HUDEP-2 (cell line): ENCODE measurements around the gene SELPLG.
"Not testable (repeated sequence)": the region's sequence is repeated elsewhere in the genome, so short reads cannot be mapped to it uniquely, and the experiment has no call there.

ENCODE experiments used
- DNase-seq, 76 experiments: peaks; one replicate each; lab custom pipeline; 2025; ENCODE audit not compliant: unreplicated experiment in 76 of 76; lab: John Stamatoyannopoulos, UW

The SELPLG gene

DNA sequence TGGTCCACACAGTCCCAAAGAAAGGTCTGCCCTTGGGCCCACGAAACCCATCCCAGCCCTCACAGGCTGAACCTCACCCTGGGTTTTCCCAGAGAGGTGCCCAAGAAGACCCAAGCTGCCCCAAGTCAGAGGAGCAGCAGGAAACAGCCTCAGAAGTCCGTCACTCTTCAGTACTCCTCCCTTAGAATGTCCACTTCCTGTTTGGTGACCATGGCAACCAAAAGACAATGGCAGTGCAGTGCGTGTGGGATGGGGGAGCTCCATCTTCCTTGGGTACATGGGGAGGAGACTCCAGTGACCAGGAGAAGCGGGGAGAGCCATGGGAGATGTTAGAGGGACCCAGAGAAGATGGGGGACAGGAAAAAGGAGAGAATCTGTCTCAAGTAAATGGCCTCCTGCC is 11.3 kb downstream of the SELPLG start:
- no peak for DNase-seq

DNA sequence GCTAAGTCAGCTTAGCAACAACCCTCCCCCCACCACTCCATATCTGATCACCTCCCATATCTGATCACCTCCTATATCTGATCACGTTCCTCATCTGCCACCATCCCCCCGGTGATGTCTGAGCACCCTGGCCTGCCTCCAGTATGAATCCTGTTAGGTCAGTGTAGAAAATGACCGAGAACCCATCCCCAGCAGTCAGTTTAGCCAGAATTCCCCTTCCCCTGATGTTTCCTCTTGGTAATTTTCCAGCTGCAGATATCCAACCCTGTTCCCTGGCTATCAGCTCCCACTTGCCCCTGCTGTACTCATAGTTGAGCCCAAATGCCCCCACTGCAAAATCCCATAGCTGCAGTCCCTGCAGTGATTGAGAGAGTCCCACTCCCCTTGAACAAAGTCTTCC is 12.5 kb downstream of the SELPLG start:
- DNase-seq, result no peak

DNA sequence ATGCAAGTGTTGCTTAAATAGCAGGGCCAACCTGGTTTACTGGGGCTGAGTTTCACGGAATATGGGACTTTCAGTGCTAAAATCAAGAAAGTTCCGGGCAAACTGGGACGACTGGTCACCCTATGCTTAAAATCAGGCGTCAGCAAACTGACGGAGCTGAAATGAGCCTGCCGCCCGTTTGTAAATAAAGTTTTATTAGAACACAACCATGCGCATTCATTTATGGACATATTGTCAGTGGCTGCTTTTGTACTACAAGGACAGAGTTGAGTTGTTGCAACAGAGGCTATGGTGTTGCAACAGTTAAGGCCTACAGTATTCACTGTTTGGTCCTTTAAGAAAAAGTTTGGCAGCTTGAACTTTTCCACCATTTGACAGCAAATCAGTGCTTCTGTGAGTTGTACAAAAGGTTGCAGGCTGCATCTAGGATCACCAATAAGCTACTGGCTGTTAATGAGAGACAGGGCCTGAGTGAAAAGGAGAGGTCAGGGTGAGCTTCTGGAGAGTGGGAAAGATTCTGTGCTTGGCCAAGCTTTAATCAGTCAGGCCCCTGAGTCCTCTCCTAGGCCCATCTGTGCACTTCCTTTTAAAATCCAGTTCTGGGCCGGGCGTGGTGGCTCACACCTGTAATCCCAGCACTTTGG is 13.3 kb downstream of the SELPLG start:
- no peak for DNase-seq

DNA sequence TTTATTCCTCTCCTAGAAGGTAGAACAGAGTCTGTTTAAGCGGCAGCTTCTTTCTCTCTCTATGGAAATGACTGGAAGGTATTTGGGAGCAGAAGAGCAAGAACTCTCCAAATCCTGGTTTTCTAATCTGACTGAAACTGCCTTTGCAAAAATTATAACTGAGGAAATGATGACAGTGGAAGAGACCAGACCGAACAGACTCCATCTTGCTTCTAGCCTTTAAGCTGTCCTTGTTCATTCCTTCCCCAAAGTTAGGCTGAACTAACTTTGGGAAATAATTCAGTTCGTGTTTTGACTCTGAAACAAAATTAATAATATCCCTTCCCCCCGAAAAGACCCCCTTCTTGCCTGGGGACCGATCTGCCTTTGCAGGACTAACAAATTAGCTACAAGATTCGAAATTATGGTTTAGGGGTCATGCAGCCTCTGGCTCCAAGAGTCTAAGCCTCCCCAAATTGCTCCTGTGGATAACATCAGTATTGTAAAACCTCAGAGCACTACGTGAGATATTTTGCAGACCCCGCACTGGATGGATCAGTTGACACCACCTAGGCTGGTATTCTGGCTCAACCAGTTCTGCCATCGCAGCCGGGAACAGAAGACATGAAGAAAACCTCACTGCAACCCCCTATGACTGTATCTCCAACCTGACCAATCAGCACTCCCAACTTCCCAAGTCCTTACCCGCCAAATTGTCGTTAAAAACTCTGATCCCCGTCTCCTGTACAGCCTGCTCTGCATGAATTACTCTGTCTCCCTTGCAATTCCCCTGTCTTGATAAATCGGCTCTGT is 14.1 kb downstream of the SELPLG start:
- DNase-seq, result no peak

DNA sequence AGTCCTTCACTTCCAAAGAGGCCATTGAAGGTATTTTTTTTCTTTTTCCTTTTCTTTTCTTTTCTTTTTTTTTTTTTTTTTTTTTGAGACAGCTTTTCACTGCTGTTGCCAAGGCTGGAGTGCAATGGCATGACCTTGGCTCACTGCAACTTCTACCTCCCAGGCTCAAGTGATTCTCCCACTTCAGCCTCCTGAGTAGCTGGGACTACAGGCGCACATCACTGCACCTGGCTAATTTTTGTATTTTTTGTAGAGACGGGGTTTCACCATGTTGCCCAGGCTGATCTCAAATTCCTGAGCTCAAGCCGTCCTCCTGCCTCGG is 14.8 kb downstream of the SELPLG start:
- DNase-seq, result not testable (repeated sequence)

DNA sequence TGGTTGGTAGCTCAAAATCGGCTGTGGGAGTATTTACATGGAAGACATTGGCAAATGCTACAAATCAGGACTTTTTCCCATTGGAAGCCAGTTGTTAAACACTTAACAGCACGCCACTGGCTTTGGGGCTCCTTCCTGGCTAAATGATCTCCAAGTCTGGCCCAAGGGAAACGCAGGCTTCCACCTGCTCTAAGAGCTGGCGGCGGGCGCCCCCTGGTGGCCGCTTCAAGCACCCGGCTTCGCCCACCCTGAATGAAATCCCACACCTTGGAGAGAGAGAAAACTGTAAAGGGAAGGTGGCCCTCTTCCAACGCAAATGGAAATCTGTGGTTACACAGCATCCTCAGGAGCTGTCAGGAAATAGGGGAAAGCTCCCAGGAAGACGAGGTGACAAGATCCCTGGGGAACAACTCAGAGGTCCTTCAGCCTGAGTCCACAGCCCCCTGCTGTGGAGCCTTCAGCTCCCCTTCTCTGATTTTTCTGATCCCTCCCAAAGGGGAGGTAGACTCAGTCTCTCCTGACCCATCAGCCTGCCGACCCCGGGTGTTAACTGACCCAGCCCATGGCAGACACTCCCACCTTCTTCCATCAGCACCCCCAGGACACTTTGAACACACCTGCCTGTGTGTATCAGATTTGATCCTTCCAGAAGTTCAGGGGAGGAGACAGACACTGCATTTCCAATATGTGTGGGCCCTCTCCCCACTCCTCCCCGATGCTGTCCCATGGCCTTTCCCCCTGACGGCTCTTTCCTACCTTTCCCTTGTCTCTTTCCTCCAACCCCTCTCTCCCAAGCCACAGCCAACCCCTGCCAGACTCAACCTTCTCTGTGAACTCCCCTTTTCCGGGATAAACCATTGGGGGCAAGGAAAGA is 15.4 kb downstream of the SELPLG start:
- peak in 61 of 76 experiments; percentile 6 to 72 (median 52) for DNase-seq

DNA sequence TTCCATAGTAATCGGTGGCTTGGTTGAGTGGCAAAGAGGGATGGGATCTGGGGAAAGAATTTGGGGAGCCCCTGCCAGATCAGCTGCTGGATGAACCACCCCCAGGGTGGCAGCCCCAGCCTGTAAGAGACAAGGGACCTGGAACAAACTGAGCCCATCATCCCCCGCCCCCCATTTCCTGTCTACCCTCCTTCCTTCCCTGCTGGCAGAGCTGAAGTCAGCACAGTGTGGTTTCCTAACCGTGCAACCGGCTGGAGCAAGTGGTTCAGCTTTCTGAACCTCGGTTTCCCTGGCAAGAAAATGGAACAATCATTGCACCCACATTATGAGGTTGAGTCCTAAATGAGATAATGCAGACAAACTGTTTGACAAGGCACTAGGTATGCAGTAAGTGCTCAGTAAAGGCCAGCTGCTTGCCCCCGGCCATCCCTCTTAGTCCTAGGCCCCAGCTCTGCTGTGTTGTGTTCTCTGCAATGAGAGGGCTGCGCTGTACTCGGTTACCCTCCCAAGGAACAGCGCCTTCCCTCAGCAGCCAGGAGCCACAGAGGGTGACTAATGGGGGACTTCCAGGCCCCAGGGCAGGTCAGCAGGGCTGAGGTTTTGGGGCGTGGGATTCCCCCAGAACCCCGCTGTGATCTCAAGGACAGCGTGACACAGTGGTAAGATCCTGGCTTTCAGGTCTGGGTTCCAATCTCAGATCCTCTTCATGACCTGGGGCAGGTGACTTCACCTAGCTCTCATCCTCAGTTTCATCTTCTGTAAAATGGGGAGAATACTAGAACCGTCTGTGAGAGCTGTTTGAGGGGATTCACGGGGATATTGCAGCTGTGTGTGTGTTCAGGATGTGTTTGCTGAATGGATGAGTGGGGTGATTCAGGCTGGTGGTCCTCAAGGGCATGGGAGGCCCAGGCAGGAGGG is 16.5 kb downstream of the SELPLG start:
- DNase-seq, result no peak

DNA sequence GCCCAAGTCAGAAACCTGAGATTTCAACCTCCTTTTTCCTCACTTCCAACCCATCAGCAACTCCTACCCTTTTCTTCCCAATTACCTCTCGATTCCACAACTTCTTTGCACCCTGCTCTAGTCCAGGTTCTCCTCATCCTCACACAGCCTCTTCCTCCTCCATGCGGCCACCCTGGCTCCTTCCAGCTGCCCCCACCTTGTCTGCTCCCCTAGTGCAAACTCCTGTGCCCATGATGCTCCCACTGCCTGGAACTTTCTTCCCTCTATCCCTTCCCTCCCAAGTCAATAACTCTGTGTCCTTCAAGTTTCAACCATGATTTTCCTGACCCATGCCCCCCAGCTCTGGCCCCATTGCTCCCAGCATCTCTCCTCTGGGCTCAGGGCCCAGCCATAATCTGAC is 17.3 kb downstream of the SELPLG start:
- no peak for DNase-seq

DNA sequence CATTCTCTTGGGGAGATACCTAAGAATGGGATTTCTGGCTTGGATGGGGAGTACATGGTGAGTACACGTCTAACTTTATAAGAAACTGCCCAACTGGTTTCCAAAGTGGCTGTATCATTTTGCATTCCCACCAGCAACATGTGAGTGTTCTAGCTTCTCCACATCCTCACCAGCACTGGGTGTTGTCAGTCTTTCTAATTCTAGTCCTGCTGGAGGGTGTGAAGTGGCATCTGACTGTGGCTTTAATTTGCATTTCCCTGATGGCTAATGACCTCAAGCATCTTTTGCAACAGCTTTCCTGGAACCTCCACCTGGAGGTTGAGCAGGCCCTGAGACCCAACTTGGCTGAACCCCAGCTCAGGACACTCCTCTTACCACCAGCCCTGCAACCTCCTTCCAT is 17.8 kb downstream of the SELPLG start:
- DNase-seq, result no peak

DNA sequence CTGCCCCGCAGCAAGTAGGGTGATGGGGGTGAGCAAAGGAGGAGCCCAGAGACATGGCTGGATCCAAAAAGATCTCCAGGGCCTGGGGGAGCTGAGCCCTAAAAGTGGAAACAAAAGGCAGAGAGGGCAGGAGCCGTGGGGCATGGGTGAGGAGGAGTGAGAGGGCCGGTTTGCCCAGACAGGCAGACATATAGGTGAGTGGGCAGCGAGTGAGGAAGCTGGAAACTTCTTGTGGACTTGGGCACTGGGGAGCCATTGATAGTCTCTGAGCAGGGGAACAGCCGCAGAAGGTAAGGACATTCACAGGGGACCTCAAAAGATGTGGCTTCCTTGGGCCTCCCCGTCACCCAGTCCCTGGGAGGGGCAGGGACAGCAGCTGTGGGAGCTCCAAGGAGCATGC is 19.1 kb downstream of the SELPLG start:
- DNase-seq, result no peak

DNA sequence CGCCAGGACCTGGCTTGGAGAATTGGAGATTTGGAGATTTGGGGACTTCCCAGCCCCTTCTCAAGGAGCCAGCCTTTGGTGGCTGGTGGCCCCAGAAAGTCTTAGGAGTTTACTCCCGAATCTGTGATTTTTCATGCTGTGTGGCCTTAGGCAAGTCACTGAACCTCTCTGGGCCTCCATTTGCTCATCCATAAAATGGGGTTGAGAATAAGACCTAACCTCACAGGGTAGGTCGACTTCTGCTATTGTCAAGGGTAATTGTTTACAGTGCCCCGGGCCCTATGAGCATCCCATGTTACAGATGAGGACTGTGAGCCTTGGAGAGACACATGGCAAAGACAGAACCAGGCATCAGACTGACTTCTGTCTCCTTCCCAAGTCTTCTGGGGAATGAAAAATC is 19.7 kb downstream of the SELPLG start:
- no peak for DNase-seq

DNA sequence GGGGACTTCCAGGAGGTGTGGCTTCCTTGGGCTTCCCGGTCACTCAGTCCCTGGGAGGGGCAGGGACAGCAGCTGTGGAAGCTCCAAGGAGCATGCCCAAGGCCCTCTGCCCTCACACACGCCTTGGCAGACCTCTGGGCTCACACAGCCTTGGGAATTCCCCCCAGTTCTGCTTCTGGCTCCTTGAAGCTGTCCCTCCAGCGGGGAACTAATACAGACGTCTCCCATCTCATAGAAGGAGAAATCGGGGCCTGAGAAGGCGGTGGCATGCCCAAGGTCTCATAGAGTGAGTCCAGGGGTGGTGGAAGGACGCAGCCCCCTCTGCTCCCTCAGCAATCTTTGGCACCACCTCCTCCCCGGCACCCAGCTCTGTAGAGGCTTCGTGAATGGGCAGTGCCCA is 20.1 kb downstream of the SELPLG start:
- DNase-seq, result no peak

DNA sequence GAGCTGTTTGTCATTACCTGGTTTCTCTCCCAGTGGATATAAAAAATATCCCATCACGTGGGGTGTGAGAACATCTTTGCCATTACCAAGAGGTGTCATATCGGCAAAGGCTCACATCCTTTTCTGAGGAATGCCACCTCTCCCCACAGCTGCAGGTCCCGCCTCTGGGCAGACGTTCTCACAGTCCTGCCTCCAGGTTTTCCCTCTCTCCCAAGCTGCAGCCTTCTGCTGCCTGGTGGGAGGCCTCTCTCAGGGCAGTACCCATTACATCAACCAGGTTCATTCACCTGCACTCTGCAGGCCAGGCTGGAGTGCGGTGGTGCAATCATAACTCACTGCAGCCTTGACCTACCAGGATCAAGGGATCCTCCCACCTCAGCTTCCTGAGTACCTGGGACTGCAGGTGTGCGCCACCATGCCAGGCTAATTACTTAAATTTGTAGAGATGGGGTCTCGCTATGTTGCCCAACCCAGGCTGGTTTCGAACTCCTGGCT is 20.9 kb downstream of the SELPLG start:
- DNase-seq, result no peak

DNA sequence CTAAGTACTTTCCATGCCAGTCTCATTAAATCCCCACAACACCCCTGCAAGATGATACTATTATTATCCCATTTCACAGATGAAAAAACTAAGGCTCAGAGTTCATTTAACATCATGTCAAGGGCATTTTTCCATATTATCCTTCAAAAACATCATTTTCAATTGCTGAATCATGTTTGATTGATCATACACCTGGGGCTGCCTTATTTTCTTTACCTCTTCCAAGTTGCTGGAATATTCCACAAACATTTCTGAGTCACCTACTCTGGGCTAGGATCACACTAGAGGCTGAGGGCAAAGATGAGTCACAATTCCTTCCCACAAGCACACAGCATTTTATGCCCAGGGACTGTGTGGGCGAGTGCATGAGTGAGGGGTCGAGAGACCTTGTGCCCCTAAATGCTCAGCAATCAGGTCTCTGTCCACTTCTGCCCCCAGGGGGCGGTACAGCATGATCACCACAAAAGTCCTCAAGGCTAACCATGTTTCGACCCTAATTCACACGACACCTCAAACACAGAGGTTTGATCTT is 21.7 kb downstream of the SELPLG start:
- DNase-seq, result peak in 32 of 76 experiments; percentile 7 to 56 (median 23)

DNA sequence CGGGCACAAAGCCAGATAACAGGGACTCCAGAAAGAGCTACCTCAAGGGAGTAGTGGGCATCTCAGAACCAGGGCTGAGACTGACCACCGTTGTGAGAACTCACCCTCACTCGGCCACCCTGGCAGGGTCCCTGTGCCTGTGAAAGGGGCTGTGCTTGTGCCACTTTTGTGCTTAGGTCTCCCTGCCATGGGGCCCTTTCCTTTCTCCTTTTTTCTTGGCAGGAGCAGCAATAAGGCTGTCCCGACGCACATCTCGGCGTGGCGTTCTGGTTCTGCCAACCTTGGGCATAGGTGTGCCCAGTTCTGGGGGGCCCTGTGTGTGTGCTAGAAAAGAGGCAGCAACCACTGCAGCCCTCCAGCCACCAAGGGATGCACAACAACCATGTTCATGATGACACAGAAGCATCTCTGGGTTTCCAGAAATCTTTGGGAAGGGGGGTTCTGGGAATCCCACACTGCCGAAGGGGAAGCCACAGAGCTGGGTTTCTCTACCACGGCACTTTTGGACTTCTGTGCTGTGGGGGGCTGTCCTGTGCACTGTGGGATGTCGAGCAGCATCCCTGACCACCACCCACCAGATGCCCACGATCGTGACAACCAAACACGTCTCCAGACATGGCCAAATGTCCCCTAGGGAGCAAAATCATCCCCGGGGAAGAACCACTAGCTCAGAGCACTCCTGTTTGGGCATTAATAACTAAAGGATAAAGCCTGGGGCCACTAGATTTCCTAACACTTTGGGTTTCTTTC is 22.7 kb downstream of the SELPLG start:
- DNase-seq, result no peak

DNA sequence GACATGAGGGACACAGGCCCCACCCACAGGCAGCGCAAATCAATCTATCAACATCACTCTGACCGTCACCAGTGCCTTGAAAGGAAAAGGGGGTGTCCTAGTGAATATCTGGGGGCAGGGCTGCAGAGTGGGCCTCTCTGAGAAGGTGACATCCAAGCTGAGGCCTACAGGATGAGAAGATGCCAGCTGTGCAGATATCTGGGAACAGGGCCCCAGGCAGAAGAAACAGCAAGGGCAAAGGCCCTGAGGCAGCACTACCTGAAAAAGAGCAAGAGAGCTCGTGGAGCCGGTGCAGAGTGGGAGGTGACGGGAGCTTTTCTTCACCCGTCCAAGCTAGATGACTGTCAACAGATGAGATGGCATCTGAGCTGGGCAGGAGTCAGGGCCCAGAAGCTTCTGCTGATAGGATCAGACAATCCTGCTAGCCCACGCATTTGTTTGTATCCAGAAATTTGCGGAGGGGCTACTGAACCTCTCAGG is 23.3 kb downstream of the SELPLG start:
- no peak for DNase-seq

DNA sequence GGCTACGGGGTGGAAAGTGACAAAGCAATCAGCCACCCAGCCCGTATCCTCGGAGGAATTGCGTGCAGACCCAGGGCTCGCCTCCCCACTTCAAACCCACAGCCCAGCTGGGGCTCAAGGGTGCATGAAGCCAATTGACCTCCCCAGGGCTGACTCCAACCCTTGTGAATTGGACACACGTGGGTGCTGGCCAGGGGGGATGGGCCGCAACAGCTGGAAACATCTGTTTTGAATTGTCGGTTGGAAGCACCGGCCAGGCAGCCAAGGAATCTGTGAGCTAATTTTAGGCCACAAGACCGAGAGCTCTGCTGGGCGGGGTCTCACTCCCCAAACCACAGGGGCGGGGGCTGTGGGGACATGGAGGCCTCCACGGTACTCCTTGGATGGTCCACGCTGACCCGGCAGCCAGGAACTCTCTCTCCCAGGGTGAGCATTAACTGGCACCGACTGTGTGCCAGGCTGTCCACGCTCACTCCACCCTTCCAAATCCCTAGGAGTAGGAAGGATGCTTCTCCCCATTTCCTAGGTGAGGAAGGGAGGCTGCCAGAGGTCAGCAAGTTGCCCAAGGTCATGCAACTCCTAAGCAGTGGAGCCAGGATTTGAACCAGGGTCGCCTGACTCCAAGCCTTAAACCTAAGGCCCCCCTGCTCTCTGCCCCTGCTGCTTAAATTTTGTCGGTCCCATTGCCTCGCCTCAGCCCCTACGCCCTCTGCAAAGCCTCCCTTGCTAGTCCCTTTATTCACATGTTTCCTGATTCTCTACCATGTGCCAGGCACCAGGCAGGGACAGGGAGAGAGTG is 24.0 kb downstream of the SELPLG start:
- no peak for DNase-seq

DNA sequence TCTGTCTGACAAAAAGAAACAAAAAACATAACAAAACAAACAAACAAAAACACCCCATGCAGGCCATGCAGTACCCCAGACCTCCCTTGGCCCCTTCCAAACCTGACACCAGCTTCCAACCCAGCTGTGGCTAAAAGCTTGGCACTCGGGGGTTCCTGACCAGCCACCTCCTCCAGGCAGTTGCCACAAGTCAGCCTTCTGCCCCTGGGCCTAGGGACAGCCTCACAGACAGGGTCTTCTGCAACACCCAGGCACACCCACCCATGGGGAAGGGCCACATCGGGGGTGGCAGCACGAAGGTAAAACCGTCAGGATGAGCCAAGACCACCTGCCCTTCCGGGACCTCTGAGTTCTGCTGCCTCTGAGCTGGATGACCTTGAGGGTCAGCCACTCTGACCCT is 25.1 kb downstream of the SELPLG start:
- no peak for DNase-seq
